AG04449 (cell line): ENCODE results near the gene LPCAT3.

ENCODE experiments used
- CTCF ChIA-PET: fragments of 350-600 bp; formaldehyde crosslinking; extraction: SDS; loops from one replicate; lab custom pipeline; 2021; ENCODE audit warnings: antibody characterized with exemption; lab: Yijun Ruan, JAX
- POLR2A ChIA-PET: fragments of 400-600, 350-600 bp; formaldehyde crosslinking; extraction: SDS; loops from one replicate; lab custom pipeline; 2020; ENCODE audit warnings: antibody characterized with exemption, inconsistent platforms; lab: Yijun Ruan, JAX
- DNase-seq: peaks from one replicate; pipeline ENCODE4 v3.0.0-alpha.2; 2010; ENCODE audit warnings: low read depth, low spot score
- H3K4me3 ChIP-seq: 2 replicates; pipeline ENCODE4 v1.5.1; 2011; ENCODE audit warnings: low read depth, mild to moderate bottlenecking, control low read depth, low read length
- TF ChIP-seq, protein P1 (sequence below): IDR thresholded peaks from one replicate; pipeline ENCODE4 v1.5.1; 2011; ENCODE audit warnings: mild to moderate bottlenecking, moderate library complexity, low read length, control low read depth, inconsistent platforms; ENCODE audit not compliant: insufficient read depth; ENCODE audit errors: missing control alignments

The LPCAT3 gene

GRCh38 chr12:6944381-6945186 lies 73.7 kb downstream of the LPCAT3 start:
- TF ChIP-seq, protein P1, sequence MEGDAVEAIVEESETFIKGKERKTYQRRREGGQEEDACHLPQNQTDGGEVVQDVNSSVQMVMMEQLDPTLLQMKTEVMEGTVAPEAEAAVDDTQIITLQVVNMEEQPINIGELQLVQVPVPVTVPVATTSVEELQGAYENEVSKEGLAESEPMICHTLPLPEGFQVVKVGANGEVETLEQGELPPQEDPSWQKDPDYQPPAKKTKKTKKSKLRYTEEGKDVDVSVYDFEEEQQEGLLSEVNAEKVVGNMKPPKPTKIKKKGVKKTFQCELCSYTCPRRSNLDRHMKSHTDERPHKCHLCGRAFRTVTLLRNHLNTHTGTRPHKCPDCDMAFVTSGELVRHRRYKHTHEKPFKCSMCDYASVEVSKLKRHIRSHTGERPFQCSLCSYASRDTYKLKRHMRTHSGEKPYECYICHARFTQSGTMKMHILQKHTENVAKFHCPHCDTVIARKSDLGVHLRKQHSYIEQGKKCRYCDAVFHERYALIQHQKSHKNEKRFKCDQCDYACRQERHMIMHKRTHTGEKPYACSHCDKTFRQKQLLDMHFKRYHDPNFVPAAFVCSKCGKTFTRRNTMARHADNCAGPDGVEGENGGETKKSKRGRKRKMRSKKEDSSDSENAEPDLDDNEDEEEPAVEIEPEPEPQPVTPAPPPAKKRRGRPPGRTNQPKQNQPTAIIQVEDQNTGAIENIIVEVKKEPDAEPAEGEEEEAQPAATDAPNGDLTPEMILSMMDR: peak; percentile 89
- ChIA-PET CTCF (interaction anchor here (0.7 to 11.4 kb wide), 26 partner anchors 11 to 200 kb away, joined by 3 to 226 read pairs (median 4); partner anchors contain the start of genes C1RL, LPCAT3, SPSB2 and TPI1), POLR2A (interaction anchor here (0.7 to 4.7 kb wide), 20 partner anchors 10 to 404 kb away, joined by 3 to 46 read pairs (median 4); partner anchors contain the start of genes C1RL, C1S, LPCAT3 and SPSB2)
- H3K4me3 ChIP-seq: peak overlapping the region; percentile 66
- DNase-seq: no peak

DNA sequence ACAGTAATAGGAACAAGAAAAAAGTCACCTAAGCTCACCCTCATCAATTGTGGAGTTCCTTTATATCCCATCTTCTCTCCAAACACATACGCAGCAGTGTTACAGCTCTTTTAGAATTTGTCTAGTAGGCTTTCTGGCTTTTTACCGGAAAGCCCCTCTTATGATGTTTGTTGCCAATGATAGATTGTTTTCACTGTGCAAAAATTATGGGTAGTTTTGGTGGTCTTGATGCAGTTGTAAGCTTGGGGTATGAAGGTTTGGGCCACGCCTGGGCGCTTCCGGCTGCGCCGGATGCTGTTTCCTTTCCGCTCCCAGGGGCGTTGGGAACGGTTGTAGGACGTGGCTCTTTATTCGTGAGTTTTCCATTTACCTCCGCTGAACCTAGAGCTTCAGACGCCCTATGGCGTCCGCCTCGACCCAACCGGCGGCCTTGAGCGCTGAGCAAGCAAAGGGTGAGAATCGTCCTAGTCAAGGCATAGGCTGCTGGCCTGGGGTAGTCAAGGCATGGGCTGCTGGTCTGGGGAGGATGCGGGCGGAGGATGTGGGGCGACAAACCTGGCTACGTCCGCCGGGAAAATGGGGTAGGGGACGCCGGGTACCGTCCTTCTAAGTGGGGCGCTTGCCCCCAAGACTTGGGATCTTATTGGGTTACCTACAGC lies 74.4 kb downstream of the LPCAT3 start, which contains the start of the genes C12orf57 and RNU7-1:
Gene C12orf57 (plus strand): TSS at position 301 of the 659 bp plus-strand sequence. CDS start 100 bp downstream, at position 401.
Gene RNU7-1 (plus strand): TSS at position 95 of the 659 bp plus-strand sequence.
- TF ChIP-seq, protein P1: no peak
- no peak for DNase-seq
- H3K4me3 ChIP-seq: peak within 1 kb of the TSS; percentile 66
- ChIA-PET CTCF (interaction anchor here (0.7 to 11.4 kb wide), 19 partner anchors 9 to 199 kb away, joined by 3 to 226 read pairs (median 4); partner anchors contain the start of genes C1RL, LPCAT3, SPSB2 and TPI1), POLR2A (interaction anchor here (0.7 to 4.7 kb wide), 22 partner anchors 9 to 404 kb away, joined by 3 to 46 read pairs (median 4); partner anchors contain the start of genes C1RL, C1S, LPCAT3 and SPSB2)

DNA sequence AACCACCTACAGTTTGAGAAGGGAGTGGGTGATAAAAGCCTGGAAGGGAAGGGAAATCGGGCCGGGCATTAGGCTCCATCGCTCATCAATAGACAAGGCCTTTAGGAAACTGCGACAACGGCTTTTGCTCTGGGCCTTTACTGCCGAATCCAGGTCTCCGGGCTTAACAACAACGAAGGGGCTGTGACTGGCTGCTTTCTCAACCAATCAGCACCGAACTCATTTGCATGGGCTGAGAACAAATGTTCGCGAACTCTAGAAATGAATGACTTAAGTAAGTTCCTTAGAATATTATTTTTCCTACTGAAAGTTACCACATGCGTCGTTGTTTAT lies 74.9 kb downstream of the LPCAT3 start:
- ChIA-PET POLR2A (interaction anchor here (0.7 to 4.7 kb wide), 18 partner anchors 8 to 403 kb away, joined by 3 to 46 read pairs (median 4); partner anchors contain the start of genes C1RL, LPCAT3, SPSB2 and TPI1), CTCF (interaction anchor here (0.7 to 11.4 kb wide), 13 partner anchors 8 to 167 kb away, joined by 3 to 226 read pairs (median 6); partner anchors contain the start of genes C1RL, LPCAT3 and SPSB2)
- peak overlapping the region; percentile 9 for H3K4me3 ChIP-seq
- TF ChIP-seq, protein P1: no peak
- DNase-seq: peak; percentile 77

DNA sequence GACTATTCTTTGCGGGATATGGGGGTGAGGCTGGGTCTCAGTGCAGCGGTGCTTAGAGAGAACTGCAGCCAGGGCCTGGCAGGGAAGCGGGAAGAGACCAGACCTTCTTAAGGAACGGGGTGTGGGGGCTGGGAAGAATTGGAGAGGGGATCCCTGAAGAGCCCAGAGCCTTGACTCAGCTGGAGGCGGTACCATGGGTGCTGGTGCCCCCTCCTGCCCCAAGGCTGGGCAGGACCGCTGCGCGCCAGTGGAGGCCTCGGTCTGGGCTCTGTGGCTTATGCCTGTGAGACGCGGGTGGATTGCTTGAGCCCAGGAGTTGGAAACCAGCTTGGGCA lies 76.0 kb downstream of the LPCAT3 start:
- H3K4me3 ChIP-seq: no peak overlapping the region
- ChIA-PET CTCF (interaction anchor here (11.4 kb wide), 1 partner anchor 18 kb away, joined by 226 read pairs; no protein-coding TSS in a partner anchor), POLR2A (interaction anchor here (4.7 kb wide), 1 partner anchor 17 kb away, joined by 46 read pairs; no protein-coding TSS in a partner anchor)
- no peak for DNase-seq
- TF ChIP-seq, protein P1: no peak

DNA sequence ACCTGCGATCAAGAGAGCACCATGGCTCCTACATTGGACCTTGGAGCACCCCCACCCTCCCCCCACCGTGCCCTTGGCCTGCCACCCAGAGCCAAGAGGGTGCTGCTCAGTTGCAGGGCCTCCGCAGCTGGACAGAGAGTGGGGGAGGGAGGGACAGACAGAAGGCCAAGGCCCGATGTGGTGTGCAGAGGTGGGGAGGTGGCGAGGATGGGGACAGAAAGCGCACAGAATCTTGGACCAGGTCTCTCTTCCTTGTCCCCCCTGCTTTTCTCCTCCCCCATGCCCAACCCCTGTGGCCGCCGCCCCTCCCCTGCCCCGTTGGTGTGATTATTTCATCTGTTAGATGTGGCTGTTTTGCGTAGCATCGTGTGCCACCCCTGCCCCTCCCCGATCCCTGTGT lies 76.5 kb downstream of the LPCAT3 start:
- TF ChIP-seq, protein P1: no peak
- no peak for DNase-seq
- ChIA-PET POLR2A (interaction anchor here (1.2 to 1.4 kb wide), 2 partner anchors 12 to 25 kb away, joined by 3 to 4 read pairs; no protein-coding TSS in a partner anchor), CTCF (interaction anchor here (0.8 to 10.1 kb wide), 4 partner anchors 9 to 167 kb away, joined by 3 to 134 read pairs (median 18); no protein-coding TSS in a partner anchor)
- H3K4me3 ChIP-seq: no peak overlapping the region
